Esophagus muscularis mucosa (tissue), 4 donors: ENCODE results near the gene ZNF841. TPM values are rescaled to one million over a fixed set of nuclear protein-coding genes. Genes with fewer than 3 reads are reported as not detected.
A peak's percentile ranks its signal among the peaks of the same experiment; 100 is the strongest.

Source experiments
- DNase-seq: peaks from one replicate; pipeline ENCODE4 v3.0.0-alpha.2; 2017; ENCODE audit errors: extremely low spot score
- H3K27ac ChIP-seq, 4 donors: fragments of 200-600 bp; sonication (generic); replicated peaks in 1 of 4; 1 replicate in 3 of 4; 2 replicates in 1 of 4; pipeline ENCODE4 v1.5.1; 2016 to 2019; ENCODE audit warnings: mild to moderate bottlenecking in 1 of 4
- H3K27me3 ChIP-seq, 4 donors: fragments of 200-600 bp; sonication (generic); one replicate each; pipeline versions ENCODE4 v1.5.1 to v1.6.0; 2016 to 2019
- H3K36me3 ChIP-seq, 4 donors: fragments of 200-600 bp; sonication (generic); one replicate each; pipeline ENCODE4 v1.5.1; 2016 to 2019
- H3K4me1 ChIP-seq, 4 donors: fragments of 200-600 bp; sonication (generic); one replicate each; pipeline ENCODE4 v1.5.1; 2016 to 2019
- H3K4me3 ChIP-seq, 4 donors: fragments of 200-600 bp; sonication (generic); 1 replicate in 2 of 4; 2 replicates in 2 of 4; pipeline ENCODE4 v1.5.1; 2016 to 2019; ENCODE audit warnings: mild to moderate bottlenecking in 4 of 4, moderate library complexity in 1 of 4
- H3K9me3 ChIP-seq, 4 donors: fragments of 200-600 bp; sonication (generic); 1 replicate in 3 of 4; 2 replicates in 1 of 4; pipeline ENCODE4 v1.5.1; 2016 to 2019
- EP300 ChIP-seq: sonication (generic); formaldehyde crosslinking; IDR thresholded peaks from one replicate; pipeline ENCODE4 v1.6.1; 2017; ENCODE audit warnings: antibody characterized with exemption
- POLR2A ChIP-seq: fragments of 450-650 bp; IDR thresholded peaks from one replicate; pipeline ENCODE4 v1.6.1; 2017; ENCODE audit warnings: antibody characterized with exemption, moderate library complexity, mild to moderate bottlenecking, low read depth
- POLR2AphosphoS5 ChIP-seq, 2 donors: sonication (generic); formaldehyde crosslinking; IDR thresholded peaks; one replicate each; pipeline ENCODE4 v1.6.1; 2017; ENCODE audit warnings: antibody characterized with exemption in 2 of 2
- WGBS: methylation state at CpG from one replicate; pipeline ENCODE4 v1.1.5; 2018; 5-methylcytosine and 5-hydroxymethylcytosine counted together
- intact Hi-C: fragments of 100-400 bp; cut with DNase I; formaldehyde crosslinking; loops from one replicate; pipeline ENCODE4 v1.15.1; 2023
- total RNA-seq, 4 donors: library from RNA; depleted of rRNA; stranded (reverse); fragments of >200 nt; gene quantifications; one replicate each; pipeline versions ENCODE4 v1.1.0 to v1.2.1, GENCODE V29; 2016
- TF ChIP-seq, protein P1 (sequence below), 3 experiments: fragments of 200-600 bp in 2 of 3; fragments of 450-650 bp in 1 of 3; sonication (generic) in 2 of 3; IDR thresholded peaks; one replicate each; pipeline ENCODE4 v1.5.1; 2017 to 2019; ENCODE audit warnings: antibody characterized with exemption in 3 of 3, mild to moderate bottlenecking in 2 of 3, moderate library complexity in 1 of 3

Gene ZNF841
- total RNA-seq, result 10 to 100 TPM; 11.3 to 13.7 (median 12.5) TPM

GRCh38 chr19:52095172-52096014 is at the start of gene ZNF841:
TSS of gene ZNF841 (minus strand) at chr19:52095765. CDS start at chr19:52084801, 10,964 bp downstream.
- intact Hi-C loops, result no loop called here
- WGBS, result under 1% methylated on average over 56 of the region's 59 CpGs

DNA sequence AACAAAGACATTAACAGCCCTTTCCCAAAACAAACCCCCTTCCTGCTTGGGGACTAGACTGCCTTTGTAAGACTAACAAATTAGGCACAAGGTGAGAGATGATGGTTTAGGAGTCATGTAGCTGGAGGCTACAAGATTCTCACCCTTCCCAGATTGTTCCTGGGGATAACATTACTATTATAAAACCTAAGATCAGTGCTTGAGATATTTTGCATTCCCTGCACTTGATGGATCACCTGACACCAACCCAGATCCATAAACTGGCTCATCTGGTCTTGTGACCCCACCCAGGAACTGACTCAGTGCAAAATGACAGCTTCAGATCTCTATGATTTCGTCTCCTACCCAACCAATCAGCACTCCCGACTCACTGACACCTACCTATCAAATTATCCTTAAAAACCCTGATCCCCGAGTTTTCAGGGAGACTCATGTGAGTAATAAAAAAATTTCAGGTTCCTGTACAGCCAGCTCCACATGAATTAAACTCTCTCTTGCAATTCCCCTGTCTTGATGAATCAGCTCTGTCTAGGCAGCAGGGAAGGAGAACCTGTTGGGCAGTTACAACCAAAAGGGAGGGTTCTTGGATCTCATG is 46.5 kb upstream of the ZNF841 start:
- WGBS, result 79% methylated on average over 3 of the region's 3 CpGs
- TF ChIP-seq POLR2AphosphoS5 (IDR thresholded peaks at IDR 0.05) (no peak), POLR2A (no peak), EP300 (no peak)
- TF ChIP-seq, protein P1, sequence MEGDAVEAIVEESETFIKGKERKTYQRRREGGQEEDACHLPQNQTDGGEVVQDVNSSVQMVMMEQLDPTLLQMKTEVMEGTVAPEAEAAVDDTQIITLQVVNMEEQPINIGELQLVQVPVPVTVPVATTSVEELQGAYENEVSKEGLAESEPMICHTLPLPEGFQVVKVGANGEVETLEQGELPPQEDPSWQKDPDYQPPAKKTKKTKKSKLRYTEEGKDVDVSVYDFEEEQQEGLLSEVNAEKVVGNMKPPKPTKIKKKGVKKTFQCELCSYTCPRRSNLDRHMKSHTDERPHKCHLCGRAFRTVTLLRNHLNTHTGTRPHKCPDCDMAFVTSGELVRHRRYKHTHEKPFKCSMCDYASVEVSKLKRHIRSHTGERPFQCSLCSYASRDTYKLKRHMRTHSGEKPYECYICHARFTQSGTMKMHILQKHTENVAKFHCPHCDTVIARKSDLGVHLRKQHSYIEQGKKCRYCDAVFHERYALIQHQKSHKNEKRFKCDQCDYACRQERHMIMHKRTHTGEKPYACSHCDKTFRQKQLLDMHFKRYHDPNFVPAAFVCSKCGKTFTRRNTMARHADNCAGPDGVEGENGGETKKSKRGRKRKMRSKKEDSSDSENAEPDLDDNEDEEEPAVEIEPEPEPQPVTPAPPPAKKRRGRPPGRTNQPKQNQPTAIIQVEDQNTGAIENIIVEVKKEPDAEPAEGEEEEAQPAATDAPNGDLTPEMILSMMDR (IDR thresholded peaks at IDR 0.05), result no peak
- H3K9me3 ChIP-seq, result no peaks in the 10 kb centered on the region
- H3K4me3 ChIP-seq, result no peak overlapping the region
- no peak overlapping the region for H3K27ac ChIP-seq
- no peak for DNase-seq
- peaks cover 12 to 26% (median 20%) of the 10 kb centered on the region in 4 donors for H3K4me1 ChIP-seq
- intact Hi-C loops, result no loop called here
- H3K36me3 ChIP-seq, result no peaks in the 10 kb centered on the region
- H3K27me3 ChIP-seq, result no peaks in the 10 kb centered on the region

More at GRCh38 chr19:52095172-52096014, at the start of gene ZNF841:
- Histone ChIP-seq H3K4me1 (peaks cover 14 to 33% (median 32%) of the 10 kb centered on the region in 4 donors), H3K27me3 (no peaks in the 10 kb centered on the region), H3K27ac (peak within 1 kb of the TSS; percentile 72 to 85 (median 76)), H3K4me3 (peak within 1 kb of the TSS; percentile 73 to 95 (median 82)), H3K9me3 (peaks cover 0 to 29% (median 14%) of the 10 kb centered on the region in 4 donors), H3K36me3 (peaks cover 7 to 22% (median 18%) of the 10 kb centered on the region in 4 donors)
- TF ChIP-seq EP300, result no peak
- peak; percentile 87 to 89 for TF ChIP-seq POLR2AphosphoS5 (IDR thresholded peaks at IDR 0.05)
- TF ChIP-seq POLR2A, result no peak
- TF ChIP-seq, protein P1 (IDR thresholded peaks at IDR 0.05), result peak in 1 of 3 experiments; percentile 19
- DNase-seq, result peak; percentile 98

DNA sequence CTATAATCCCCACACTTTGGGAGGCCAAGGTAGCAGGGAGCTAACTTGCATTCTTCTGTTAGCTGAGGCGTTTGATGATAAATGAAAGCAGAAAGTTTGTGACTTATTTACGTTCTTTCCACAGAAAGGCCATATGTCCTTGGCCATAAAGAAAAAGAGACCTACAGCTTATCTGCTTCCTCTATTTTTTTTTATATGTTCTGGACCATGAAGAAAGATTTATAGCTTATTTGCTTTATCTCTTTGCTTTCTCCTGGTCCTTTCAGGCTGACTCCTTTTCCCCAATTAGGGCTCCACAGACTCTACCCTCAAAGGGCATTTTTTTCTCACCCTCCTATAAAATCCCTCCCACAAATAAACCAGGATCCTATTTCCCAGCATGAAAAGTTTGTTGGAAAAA is 45.6 kb upstream of the ZNF841 start:
- Histone ChIP-seq H3K4me1 (peaks cover 12 to 26% (median 20%) of the 10 kb centered on the region in 4 donors), H3K4me3 (no peak overlapping the region), H3K27me3 (no peaks in the 10 kb centered on the region), H3K27ac (no peak overlapping the region), H3K36me3 (no peaks in the 10 kb centered on the region), H3K9me3 (no peaks in the 10 kb centered on the region)
- WGBS, result 90% methylated on average over 2 of the region's 2 CpGs
- intact Hi-C loops, result no loop called here
- TF ChIP-seq POLR2A, result no peak
- TF ChIP-seq, protein P1 (IDR thresholded peaks at IDR 0.05), result no peak
- DNase-seq, result no peak

DNA sequence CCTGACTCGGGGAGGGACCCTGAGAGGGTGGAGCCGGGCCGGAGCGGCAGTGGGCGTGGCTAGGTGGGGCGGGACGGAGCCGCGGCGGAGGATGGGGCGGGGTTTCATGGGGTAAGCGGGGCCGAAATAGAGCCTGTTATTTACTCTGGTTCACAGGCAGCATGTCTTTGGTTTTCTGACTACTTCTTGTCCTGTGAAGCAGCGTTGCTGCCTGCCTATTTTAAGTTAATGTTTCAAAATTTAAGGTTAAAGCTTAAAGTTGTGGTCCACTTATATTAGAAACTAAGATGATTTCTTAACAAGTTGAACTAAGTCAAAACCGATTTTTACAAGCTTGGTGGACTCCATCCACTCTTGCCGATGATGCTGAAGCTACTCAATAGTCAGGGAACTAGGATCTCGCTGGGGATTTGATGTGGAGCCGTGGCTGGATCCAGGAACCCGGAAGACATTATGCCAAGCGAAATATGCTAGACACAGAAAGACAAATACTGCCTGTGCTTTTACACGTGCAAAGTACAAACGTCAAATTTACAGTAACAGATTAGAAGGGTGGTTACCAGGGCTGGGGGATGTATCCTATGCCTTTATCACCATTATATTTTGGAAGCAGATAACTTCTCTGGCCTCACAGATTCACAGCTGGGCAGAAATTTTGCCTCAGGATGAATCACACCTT is 44.6 kb upstream of the ZNF841 start:
- WGBS, result 13% methylated on average over 22 of the region's 22 CpGs
- H3K4me1 ChIP-seq, result peaks cover 12 to 26% (median 20%) of the 10 kb centered on the region in 4 donors
- TF ChIP-seq POLR2AphosphoS5 (IDR thresholded peaks at IDR 0.05) (no peak), EP300 (no peak), POLR2A (no peak)
- TF ChIP-seq, protein P1 (IDR thresholded peaks at IDR 0.05), result no peak
- peak overlapping the region; percentile 63 to 92 (median 90) for H3K4me3 ChIP-seq
- intact Hi-C loops, result no loop called here
- H3K9me3 ChIP-seq, result no peaks in the 10 kb centered on the region
- no peak for DNase-seq
- no peaks in the 10 kb centered on the region for H3K36me3 ChIP-seq
- H3K27me3 ChIP-seq, result no peaks in the 10 kb centered on the region
- H3K27ac ChIP-seq, result peak overlapping the region; percentile 76 to 94 (median 91)
